CD14-positive monocyte (primary cell): ENCODE measurements around the gene SLC6A20. TPM values are rescaled to one million over a fixed set of nuclear protein-coding genes. Genes with fewer than 3 reads are reported as not detected.

Experiments
- DNase-seq, 3 donors: peaks; one replicate each; pipeline ENCODE4 v3.0.0-alpha.2; 2011 to 2022
- H2AFZ ChIP-seq: 2 replicates; pipeline ENCODE4 v1.6.0; 2012; ENCODE audit warnings: mild to moderate bottlenecking, low read depth, low read length, inconsistent platforms; ENCODE audit not compliant: insufficient read depth, poor library complexity, severe bottlenecking
- H3K27ac ChIP-seq, 2 donors: 1 replicate in 1 of 2; 2 replicates in 1 of 2; pipeline ENCODE4 v1.5.1; 2012 to 2013; ENCODE audit warnings: low read length in 2 of 2, control low read depth in 1 of 2, inconsistent platforms in 1 of 2, low read depth in 1 of 2, mild to moderate bottlenecking in 1 of 2
- H3K27me3 ChIP-seq, 2 donors: one replicate each; pipeline versions ENCODE4 v1.6.0 to v1.6.1; 2011 to 2013; ENCODE audit warnings: low read length in 2 of 2; ENCODE audit not compliant: control insufficient read depth in 2 of 2, insufficient read depth in 2 of 2
- H3K36me3 ChIP-seq, 2 donors: replicated peaks in 1 of 2; 1 replicate in 1 of 2; 2 replicates in 1 of 2; pipeline versions ENCODE4 v1.5.1 to v1.6.1; 2012 to 2013; ENCODE audit warnings: low read length in 2 of 2, control low read depth in 1 of 2, inconsistent platforms in 1 of 2, mild to moderate bottlenecking in 1 of 2; ENCODE audit not compliant: insufficient read depth in 2 of 2, control insufficient read depth in 1 of 2
- H3K4me1 ChIP-seq, 2 donors: 1 replicate in 1 of 2; 2 replicates in 1 of 2; pipeline versions ENCODE4 v1.5.1 to v1.6.1; 2012 to 2013; ENCODE audit warnings: low read length in 2 of 2, control low read depth in 1 of 2, inconsistent platforms in 1 of 2, mild to moderate bottlenecking in 1 of 2, moderate library complexity in 1 of 2; ENCODE audit not compliant: insufficient read depth in 2 of 2, control insufficient read depth in 1 of 2
- H3K4me2 ChIP-seq: replicated peaks from 2 replicates; pipeline ENCODE3; 2012; ENCODE audit warnings: low read length, moderate library complexity, mild to moderate bottlenecking; ENCODE audit not compliant: poor library complexity, severe bottlenecking; ENCODE audit errors: extremely low read depth
- H3K4me3 ChIP-seq, 3 experiments: fragments of 200-600 bp in 1 of 3; sonication (generic) in 1 of 3; replicated peaks in 1 of 3; 1 replicate in 2 of 3; 2 replicates in 1 of 3; pipeline ENCODE4 v1.5.1; 2011 to 2013; ENCODE audit warnings: low read length in 3 of 3, mild to moderate bottlenecking in 3 of 3, control low read depth in 2 of 3, low read depth in 2 of 3, inconsistent platforms in 1 of 3, moderate library complexity in 1 of 3
- H3K79me2 ChIP-seq: 2 replicates; pipeline ENCODE4 v1.6.0; 2012; ENCODE audit warnings: mild to moderate bottlenecking, control low read depth, inconsistent platforms, low read length, moderate library complexity; ENCODE audit not compliant: insufficient read depth
- H3K9ac ChIP-seq: 2 replicates; pipeline ENCODE4 v1.6.0; 2017; ENCODE audit warnings: low read length, mild to moderate bottlenecking; ENCODE audit not compliant: insufficient read depth, poor library complexity, severe bottlenecking
- H3K9me3 ChIP-seq, 2 donors: replicated peaks in 1 of 2; 1 replicate in 1 of 2; 2 replicates in 1 of 2; pipeline versions ENCODE4 v1.5.1 to v1.6.1; 2012 to 2013; ENCODE audit warnings: low read length in 2 of 2, control low read depth in 1 of 2; ENCODE audit not compliant: control insufficient read depth in 1 of 2, insufficient read depth in 1 of 2
- H4K20me1 ChIP-seq: 2 replicates; pipeline ENCODE4 v1.6.0; 2012; ENCODE audit warnings: mild to moderate bottlenecking, low read length, control low read depth, moderate library complexity; ENCODE audit not compliant: insufficient read depth
- H3K27ac Mint-ChIP-seq, 7 donors: one replicate each; pipeline ENCODE4 v1.8.0; 2020; ENCODE audit warnings: mild to moderate bottlenecking in 7 of 7, mixed read lengths in 7 of 7, moderate library complexity in 6 of 7, inconsistent platforms in 2 of 7
- H3K27me3 Mint-ChIP-seq, 3 donors: one replicate each; pipeline ENCODE4 v1.8.0; 2021 to 2022; ENCODE audit warnings: low read depth in 3 of 3, mild to moderate bottlenecking in 3 of 3, mixed read lengths in 3 of 3, moderate library complexity in 3 of 3, inconsistent platforms in 1 of 3
- H3K36me3 Mint-ChIP-seq, 2 donors: one replicate each; pipeline ENCODE4 v1.8.0; 2020; ENCODE audit warnings: mixed read lengths in 2 of 2, inconsistent platforms in 1 of 2, mild to moderate bottlenecking in 1 of 2
- H3K4me1 Mint-ChIP-seq: one replicate; pipeline ENCODE4 v1.8.0; 2020; ENCODE audit warnings: mild to moderate bottlenecking, mixed read lengths
- H3K4me3 Mint-ChIP-seq, 2 donors: one replicate each; pipeline ENCODE4 v1.8.0; 2020; ENCODE audit warnings: mild to moderate bottlenecking in 2 of 2, mixed read lengths in 2 of 2, moderate library complexity in 1 of 2
- H3K9me3 Mint-ChIP-seq, 7 donors: one replicate each; pipeline ENCODE4 v1.8.0; 2020 to 2022; ENCODE audit warnings: mixed read lengths in 7 of 7, mild to moderate bottlenecking in 6 of 7, moderate library complexity in 6 of 7, inconsistent platforms in 2 of 7
- CTCF ChIP-seq: fragments of 200-600 bp; IDR thresholded peaks from one replicate; pipeline ENCODE4 v1.8.0; 2022; ENCODE audit warnings: antibody characterized with exemption, mild to moderate bottlenecking
- WGBS: methylation state at CpG from one replicate; pipeline ENCODE4 v1.1.5; 2013; ENCODE audit warnings: missing lambda C conversion rate; ENCODE audit not compliant: insufficient coverage; 5-methylcytosine and 5-hydroxymethylcytosine counted together
- intact Hi-C, 2 donors: fragments of 100-400 bp; cut with micrococcal nuclease; formaldehyde crosslinking; loops; one replicate each; pipeline versions ENCODE4 v1.15.0 to v1.15.1; 2023
- polyA plus RNA-seq, 3 donors: library from polyadenylated mRNA; depleted of rRNA in 1 of 3; unstranded in 2 of 3; stranded (reverse) in 1 of 3; fragments of 300-500 nt in 2 of 3; fragments of >200 nt in 1 of 3; fragmentation: Illumina TruSeq in 2 of 3; gene quantifications; 1 replicate in 2 of 3; 2 replicates in 1 of 3; pipeline ENCODE4 v1.2.3, GENCODE V29; 2012 to 2021

SLC6A20 gene
- polyA plus RNA-seq, 3 donors: not detected

GRCh38 chr3:45748068-45748467, 48.3 kb downstream of the SLC6A20 start:
- no peak overlapping the region for H2AFZ ChIP-seq
- Mint-ChIP-seq H3K27ac (no peak overlapping the region), H3K27me3 (peaks cover 0 to 3% (median 0%) of the 10 kb centered on the region in 3 donors), H3K9me3 (peaks cover 0 to 4% (median 0%) of the 10 kb centered on the region in 7 donors), H3K36me3 (peaks cover 34 to 46% of the 10 kb centered on the region in 2 donors), H3K4me1 (no peaks in the 10 kb centered on the region), H3K4me3 (no peak overlapping the region)
- DNase-seq: no peak
- no peak for TF ChIP-seq CTCF
- intact Hi-C loops: no loop called here
- no peaks in the 10 kb centered on the region for H3K4me1 ChIP-seq
- H4K20me1 ChIP-seq: peaks cover 5% of the 10 kb centered on the region
- no peak overlapping the region for H3K9ac ChIP-seq
- H3K27ac ChIP-seq: no peak overlapping the region
- no peaks in the 10 kb centered on the region for H3K9me3 ChIP-seq
- peaks cover 34 to 52% of the 10 kb centered on the region in 2 donors for H3K36me3 ChIP-seq
- H3K27me3 ChIP-seq: no peaks in the 10 kb centered on the region
- H3K79me2 ChIP-seq: no peaks in the 10 kb centered on the region
- no peak overlapping the region for H3K4me2 ChIP-seq
- H3K4me3 ChIP-seq: no peak overlapping the region
- 100% methylated on average over 3 of the region's 8 CpGs for WGBS

GRCh38 chr3:45746777-45747622, 49.3 kb downstream of the SLC6A20 start:
- Histone ChIP-seq H4K20me1 (peaks cover 10% of the 10 kb centered on the region), H3K4me2 (no peak overlapping the region), H3K27me3 (no peaks in the 10 kb centered on the region), H3K27ac (no peak overlapping the region), H3K9ac (no peak overlapping the region), H2AFZ (no peak overlapping the region), H3K4me1 (peaks cover 1 to 2% of the 10 kb centered on the region in 2 donors), H3K36me3 (peaks cover 39 to 61% of the 10 kb centered on the region in 2 donors), H3K79me2 (no peaks in the 10 kb centered on the region), H3K9me3 (no peaks in the 10 kb centered on the region), H3K4me3 (no peak overlapping the region)
- Mint-ChIP-seq H3K36me3 (peaks cover 39 to 54% of the 10 kb centered on the region in 2 donors), H3K27me3 (peaks cover 0 to 3% (median 0%) of the 10 kb centered on the region in 3 donors), H3K9me3 (peaks cover 0 to 4% (median 0%) of the 10 kb centered on the region in 7 donors), H3K4me1 (peaks cover 5% of the 10 kb centered on the region), H3K4me3 (no peak overlapping the region), H3K27ac (peak overlapping the region in 1 of 7 donors; percentile 45)
- TF ChIP-seq CTCF: no peak
- no peak for DNase-seq
- intact Hi-C loops: no loop called here
- WGBS: 98% methylated on average over 18 of the region's 18 CpGs
